Osteocyte (in vitro differentiated cells): ENCODE data around the gene KAT14. TPM values are rescaled to one million over a fixed set of nuclear protein-coding genes. Genes with fewer than 3 reads are reported as not detected.
"Not testable (repeated sequence)": the region's sequence is repeated elsewhere in the genome, so short reads cannot be mapped to it uniquely, and the experiment has no call there.

ENCODE experiments used
- DNase-seq: peaks from one replicate; pipeline ENCODE4 v3.0.0; 2021; ENCODE audit warnings: mixed read lengths; ENCODE audit not compliant: unreplicated experiment; ENCODE audit errors: extremely low spot score
- H3K27ac Mint-ChIP-seq: one replicate; pipeline ENCODE4 v1.8.0; 2021; ENCODE audit warnings: mild to moderate bottlenecking, mixed read lengths; ENCODE audit not compliant: unreplicated experiment
- H3K27me3 Mint-ChIP-seq: one replicate; pipeline ENCODE4 v1.8.0; 2021; ENCODE audit warnings: mixed read lengths; ENCODE audit not compliant: unreplicated experiment
- H3K36me3 Mint-ChIP-seq: one replicate; pipeline ENCODE4 v1.8.0; 2021; ENCODE audit warnings: mixed read lengths; ENCODE audit not compliant: unreplicated experiment
- H3K4me1 Mint-ChIP-seq: one replicate; pipeline ENCODE4 v1.8.0; 2021; ENCODE audit warnings: mixed read lengths; ENCODE audit not compliant: unreplicated experiment
- H3K4me3 Mint-ChIP-seq: one replicate; pipeline ENCODE4 v1.8.0; 2021; ENCODE audit warnings: mild to moderate bottlenecking, moderate library complexity, mixed read lengths; ENCODE audit not compliant: unreplicated experiment
- H3K9me3 Mint-ChIP-seq: one replicate; pipeline ENCODE4 v1.8.0; 2021; ENCODE audit warnings: mixed read lengths; ENCODE audit not compliant: unreplicated experiment
- CTCF ChIP-seq: fragments of 200-600 bp; sonication (generic); IDR thresholded peaks from 2 replicates; pipeline ENCODE4 v1.5.0; 2021; ENCODE audit warnings: antibody characterized with exemption, mild to moderate bottlenecking, moderate library complexity
- total RNA-seq: library from RNA; stranded (reverse); gene quantifications from 2 replicates; pipeline ENCODE4 v1.2.1, GENCODE V29; 2021

KAT14 gene
- total RNA-seq, 1 donor from 2014 or later, result 17.8 TPM

DNA sequence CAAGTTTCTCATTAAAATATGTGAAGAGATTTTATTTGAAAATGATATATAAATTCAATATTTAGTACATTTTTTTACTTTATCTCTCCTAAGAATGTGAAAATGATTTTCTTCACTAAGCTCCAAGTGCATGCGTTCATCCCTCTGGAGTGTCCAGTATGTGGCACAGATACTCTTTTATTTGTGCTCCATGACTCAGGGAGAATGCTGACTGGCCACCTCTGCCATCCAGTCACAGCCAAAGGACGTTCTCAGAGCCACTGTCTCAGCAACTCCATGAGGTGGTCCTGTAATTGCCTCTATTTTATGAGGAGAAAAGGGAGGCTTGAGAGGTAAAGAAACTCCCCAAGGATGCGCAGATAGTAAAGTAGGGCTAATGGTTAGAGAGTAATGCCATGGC lies 58.3 kb downstream of the KAT14 start:
- no peaks in the 10 kb centered on the region for H3K4me1 Mint-ChIP-seq

GRCh38 chr20:18197382-18198070 lies 59.9 kb downstream of the KAT14 start:
- H3K4me3 Mint-ChIP-seq, result no peak overlapping the region
- no peaks in the 10 kb centered on the region for H3K4me1 Mint-ChIP-seq
- peaks cover 3% of the 10 kb centered on the region for H3K36me3 Mint-ChIP-seq
- TF ChIP-seq CTCF, result no peak
- no peak for DNase-seq
- peaks cover 12% of the 10 kb centered on the region for H3K9me3 Mint-ChIP-seq
- peaks cover 2% of the 10 kb centered on the region for H3K27me3 Mint-ChIP-seq
- no peak overlapping the region for H3K27ac Mint-ChIP-seq

More for the DNA sequence above, 58.3 kb downstream of the KAT14 start:
- Mint-ChIP-seq H3K27ac (no peak overlapping the region), H3K27me3 (no peaks in the 10 kb centered on the region), H3K9me3 (no peaks in the 10 kb centered on the region), H3K4me3 (no peak overlapping the region), H3K36me3 (no peaks in the 10 kb centered on the region)
- DNase-seq, result no peak
- no peak for TF ChIP-seq CTCF

GRCh38 chr20:18202966-18203365 lies 65.3 kb downstream of the KAT14 start:
- Mint-ChIP-seq H3K27ac (no peak overlapping the region), H3K36me3 (peaks cover 3% of the 10 kb centered on the region), H3K9me3 (peaks cover 12% of the 10 kb centered on the region), H3K27me3 (peaks cover 8% of the 10 kb centered on the region), H3K4me1 (no peaks in the 10 kb centered on the region), H3K4me3 (no peak overlapping the region)
- no peak for DNase-seq
- no peak for TF ChIP-seq CTCF

GRCh38 chr20:18203700-18204099 lies 66.0 kb downstream of the KAT14 start:
- peaks cover 12% of the 10 kb centered on the region for H3K9me3 Mint-ChIP-seq
- H3K4me1 Mint-ChIP-seq, DNase-seq, H3K27me3 Mint-ChIP-seq, H3K36me3 Mint-ChIP-seq, H3K4me3 Mint-ChIP-seq, H3K27ac Mint-ChIP-seq: not testable (repeated sequence)

DNA sequence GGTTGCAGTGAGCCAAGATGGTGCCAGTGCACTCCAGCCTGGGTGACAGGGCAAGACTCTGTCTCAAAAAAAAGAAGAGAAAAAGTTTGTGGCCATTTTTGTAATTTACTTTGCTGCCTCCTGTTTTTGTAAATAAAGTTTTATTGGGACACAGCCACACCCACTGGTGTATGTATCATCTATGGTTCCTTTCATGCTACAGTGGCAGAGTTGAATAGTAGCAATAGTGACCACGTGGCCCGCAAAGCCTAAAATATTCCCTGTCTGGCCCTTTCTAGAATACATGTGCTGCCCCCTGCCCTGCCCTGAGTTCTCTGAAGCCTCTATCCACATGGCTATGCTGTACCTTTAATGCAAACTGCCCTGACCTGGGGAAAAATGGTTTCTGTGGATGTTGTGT lies 75.3 kb downstream of the KAT14 start:
- Mint-ChIP-seq H3K27me3 (peaks cover 11% of the 10 kb centered on the region), H3K9me3 (no peaks in the 10 kb centered on the region), H3K4me1 (no peaks in the 10 kb centered on the region), H3K4me3 (no peak overlapping the region), H3K27ac (no peak overlapping the region), H3K36me3 (no peaks in the 10 kb centered on the region)
- no peak for DNase-seq
- no peak for TF ChIP-seq CTCF
